Neuron (in vitro differentiated cells): Measurements from ENCODE around the gene FXN.
"Not testable (repeated sequence)": the region's sequence is repeated elsewhere in the genome, so short reads cannot be mapped to it uniquely, and the experiment has no call there.

Experiments used
- H2AFZ ChIP-seq: one replicate; pipeline ENCODE4 v1.6.1; 2013; ENCODE audit warnings: low read depth, mild to moderate bottlenecking, inconsistent platforms, low read length, moderate library complexity
- H3K27me3 ChIP-seq: one replicate; pipeline ENCODE4 v1.6.1; 2013; ENCODE audit warnings: low read length; ENCODE audit not compliant: insufficient read depth
- H3K36me3 ChIP-seq: one replicate; pipeline ENCODE4 v1.6.1; 2013; ENCODE audit warnings: low read length; ENCODE audit not compliant: insufficient read depth
- H3K4me1 ChIP-seq: one replicate; pipeline ENCODE4 v1.6.1; 2013; ENCODE audit warnings: low read length; ENCODE audit not compliant: insufficient read depth
- H3K4me3 ChIP-seq: 2 replicates; pipeline ENCODE4 v1.5.1; 2013; ENCODE audit warnings: mild to moderate bottlenecking, low read length, moderate library complexity
- H3K9me3 ChIP-seq: one replicate; pipeline ENCODE4 v1.6.1; 2013; ENCODE audit warnings: low read length

FXN gene

GRCh38 chr9:69083321-69083720, 47.8 kb downstream of the FXN start:
- Histone ChIP-seq H3K27me3 (no peaks in the 10 kb centered on the region), H3K4me3 (no peak overlapping the region), H2AFZ (no peak overlapping the region), H3K4me1 (peaks cover 2% of the 10 kb centered on the region), H3K9me3 (peaks cover 1% of the 10 kb centered on the region), H3K36me3 (no peaks in the 10 kb centered on the region)

DNA sequence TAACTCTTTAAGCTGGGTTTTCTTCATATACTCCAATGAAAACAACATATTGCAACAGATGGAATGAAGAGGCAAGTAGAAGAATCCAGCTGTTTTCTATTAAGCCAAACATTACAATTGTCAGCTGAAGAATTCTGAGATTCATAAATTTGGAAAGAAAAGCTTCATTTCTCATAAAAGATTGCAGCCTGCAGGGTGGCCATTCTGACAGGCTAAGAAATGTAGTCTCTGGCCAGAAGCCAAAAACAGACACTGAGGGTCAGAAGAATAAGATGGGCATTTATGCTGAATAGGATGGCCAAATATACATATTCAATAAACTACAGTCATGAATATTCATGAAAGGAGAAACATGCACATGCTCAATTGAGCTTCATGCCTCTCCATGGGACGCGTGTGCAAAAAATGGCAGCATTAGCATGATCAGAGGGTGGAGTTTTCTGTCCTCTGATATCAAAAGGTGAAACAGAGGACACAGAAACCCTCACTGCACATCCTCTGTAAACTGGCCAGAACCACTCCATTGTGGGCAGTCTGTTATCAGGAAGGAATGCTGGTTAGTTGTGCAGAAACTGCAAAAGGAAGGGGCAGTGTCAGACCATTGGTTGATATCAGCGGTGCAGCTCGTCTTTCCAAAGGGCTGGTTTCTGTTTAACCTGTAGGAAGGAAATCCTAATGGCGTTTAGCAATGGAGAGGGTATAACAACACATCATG, 50.2 kb downstream of the FXN start:
- Histone ChIP-seq H3K27me3 (no peaks in the 10 kb centered on the region), H3K4me1 (peaks cover 7% of the 10 kb centered on the region), H2AFZ (no peak overlapping the region), H3K4me3 (no peak overlapping the region), H3K9me3 (peaks cover 1% of the 10 kb centered on the region), H3K36me3 (no peaks in the 10 kb centered on the region)

- H3K36me3 ChIP-seq = no peaks in the 10 kb centered on the region
- H3K4me1 ChIP-seq = peaks cover 7% of the 10 kb centered on the region
- peaks cover 1% of the 10 kb centered on the region for H3K9me3 ChIP-seq
- no peak overlapping the region for H3K4me3 ChIP-seq
- no peak overlapping the region for H2AFZ ChIP-seq
- H3K27me3 ChIP-seq = no peaks in the 10 kb centered on the region
Observed at GRCh38 chr9:69086312-69086711, 50.8 kb downstream of the FXN start.

DNA sequence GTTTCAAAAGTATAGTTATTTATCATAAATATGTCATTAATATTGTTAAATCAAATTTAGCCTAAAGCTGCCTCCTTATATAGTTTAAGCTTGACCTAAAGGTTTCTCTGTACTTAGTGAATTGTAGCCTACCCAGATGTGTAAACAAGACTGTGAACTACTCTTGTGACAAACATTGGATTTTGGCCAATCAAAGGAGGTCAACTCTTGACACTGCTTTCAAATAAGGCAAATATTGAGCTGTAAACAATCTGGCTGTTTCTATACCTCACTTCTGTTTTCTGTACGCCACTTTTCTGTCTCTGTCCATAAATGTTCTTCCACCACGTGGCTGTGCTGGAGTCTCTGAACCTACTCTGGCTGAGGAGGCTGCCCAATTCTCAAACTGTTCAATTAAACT, 51.2 kb downstream of the FXN start:
- no peak overlapping the region for H3K4me3 ChIP-seq
- peaks cover 1% of the 10 kb centered on the region for H3K9me3 ChIP-seq
- H3K36me3 ChIP-seq = no peaks in the 10 kb centered on the region
- H2AFZ ChIP-seq = no peak overlapping the region
- H3K4me1 ChIP-seq = peaks cover 7% of the 10 kb centered on the region
- H3K27me3 ChIP-seq = no peaks in the 10 kb centered on the region

- Histone ChIP-seq H3K4me1 (peaks cover 7% of the 10 kb centered on the region), H2AFZ (no peak overlapping the region), H3K36me3 (no peaks in the 10 kb centered on the region), H3K27me3 (no peaks in the 10 kb centered on the region), H3K9me3 (peaks cover 1% of the 10 kb centered on the region), H3K4me3 (no peak overlapping the region)
Observed at GRCh38 chr9:69089082-69089481, 53.5 kb downstream of the FXN start.

DNA sequence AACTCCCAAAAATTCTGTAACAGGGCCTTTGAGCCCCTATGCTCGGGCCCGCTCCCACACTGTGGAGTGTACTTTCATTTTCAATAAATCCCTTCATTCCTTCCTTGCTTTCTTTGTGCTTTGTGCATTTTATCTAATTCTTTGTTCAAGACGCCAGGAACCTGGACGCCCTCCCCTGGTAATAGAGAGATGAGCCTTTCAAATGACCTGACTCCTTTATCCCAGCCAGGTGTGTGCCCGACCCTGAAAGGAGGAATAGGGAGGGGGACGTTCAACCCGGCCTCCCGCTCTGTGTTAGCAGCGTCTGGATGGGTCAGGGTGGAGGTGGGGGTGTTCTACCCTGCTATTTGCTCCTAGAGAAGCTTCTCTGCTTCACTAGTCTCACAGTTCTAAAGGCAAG, 53.9 kb downstream of the FXN start:
- Histone ChIP-seq H3K36me3 (no peaks in the 10 kb centered on the region), H3K27me3 (no peaks in the 10 kb centered on the region), H3K4me1 (peaks cover 7% of the 10 kb centered on the region), H3K9me3 (peaks cover 1% of the 10 kb centered on the region), H2AFZ (no peak overlapping the region), H3K4me3 (no peak overlapping the region)

DNA sequence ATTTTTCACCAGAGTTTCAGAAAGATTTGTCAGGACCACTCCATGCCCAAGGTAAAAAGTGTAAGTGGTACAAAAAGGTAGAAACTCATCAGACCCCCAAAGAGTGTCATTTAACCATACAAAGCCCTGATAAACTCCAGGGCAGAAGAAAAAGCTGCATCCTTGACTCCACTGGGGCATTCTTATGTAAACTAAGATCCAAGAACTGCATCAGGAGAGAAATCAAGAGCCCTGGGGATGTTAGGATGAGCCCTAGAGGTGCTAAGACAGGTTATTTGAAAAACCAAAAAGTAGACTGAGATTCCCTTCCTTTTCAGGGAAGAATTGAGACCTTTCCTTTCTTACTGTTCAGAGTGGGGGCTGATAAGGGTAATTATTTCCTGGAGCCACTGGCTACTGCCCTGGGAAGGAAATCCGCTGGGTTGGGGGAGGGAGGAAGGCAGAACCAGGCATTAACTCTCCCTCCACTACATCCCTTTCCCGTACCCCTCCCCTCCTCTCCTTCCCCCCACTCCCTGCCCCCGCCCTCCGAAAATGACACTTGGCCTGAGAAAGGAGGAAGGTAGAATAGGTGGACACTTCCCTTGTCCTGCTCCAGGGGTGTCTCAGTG, 54.7 kb downstream of the FXN start:
- H3K36me3 ChIP-seq = no peaks in the 10 kb centered on the region

DNA sequence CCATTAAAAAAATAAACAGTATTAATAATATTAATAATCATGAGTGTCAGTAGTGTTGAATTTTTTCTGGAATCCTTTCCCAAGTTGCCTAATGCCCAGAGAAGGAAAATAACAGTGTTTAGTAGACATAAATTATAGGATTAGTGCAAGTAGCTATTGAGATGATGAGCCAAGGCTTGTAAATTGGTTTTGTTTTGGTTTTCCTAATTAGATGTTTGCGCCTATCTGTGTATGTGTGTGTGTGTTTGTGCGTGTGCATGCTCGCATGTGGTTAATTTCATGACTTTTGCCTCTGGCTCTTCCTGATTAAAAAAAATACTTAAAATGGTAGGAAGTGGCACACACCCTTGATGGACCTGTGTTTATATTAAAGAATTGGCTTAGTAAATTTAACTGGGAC, 55.4 kb downstream of the FXN start:
- Histone ChIP-seq H3K27me3 (no peaks in the 10 kb centered on the region), H3K4me1 (peaks cover 5% of the 10 kb centered on the region), H3K36me3 (no peaks in the 10 kb centered on the region), H3K4me3 (no peak overlapping the region), H3K9me3 (peaks cover 1% of the 10 kb centered on the region), H2AFZ (no peak overlapping the region)

More for the DNA sequence above, 54.7 kb downstream of the FXN start:
- Histone ChIP-seq H3K4me1 (peaks cover 7% of the 10 kb centered on the region), H3K9me3 (peaks cover 1% of the 10 kb centered on the region), H3K27me3 (no peaks in the 10 kb centered on the region), H3K4me3 (no peak overlapping the region), H2AFZ (no peak overlapping the region)

DNA sequence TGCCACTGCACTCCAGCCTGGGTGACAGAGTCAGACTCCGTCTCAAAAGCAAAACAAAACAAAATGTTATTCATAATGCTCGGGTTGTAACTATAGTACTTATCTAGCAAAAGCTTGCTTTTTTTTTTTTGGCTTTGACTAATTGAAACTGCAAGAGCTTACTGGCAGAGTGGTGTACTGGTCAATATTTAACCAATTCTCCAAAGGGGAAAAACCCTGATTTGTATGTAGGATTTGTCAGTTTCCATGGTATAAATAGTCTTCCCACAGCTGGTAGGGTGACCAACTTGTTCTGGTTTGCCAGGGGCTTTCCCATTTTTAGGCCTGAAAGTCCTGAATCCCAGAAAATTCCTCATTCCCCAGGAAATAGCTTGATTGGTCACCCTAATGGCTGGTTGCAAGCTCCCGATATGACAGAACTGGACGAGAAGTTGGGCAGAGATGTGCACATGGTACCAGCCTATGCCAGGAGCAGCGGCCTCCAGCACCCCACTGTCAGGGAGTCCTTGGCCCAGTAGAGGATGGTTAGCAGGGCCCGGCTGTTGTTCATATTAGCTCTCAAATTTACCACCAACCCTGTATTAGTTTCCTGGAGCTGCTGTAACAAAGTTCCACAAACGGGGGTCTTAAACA, 58.0 kb downstream of the FXN start:
- Histone ChIP-seq H3K9me3 (no peaks in the 10 kb centered on the region), H3K4me3 (no peak overlapping the region), H3K4me1 (peaks cover 5% of the 10 kb centered on the region), H2AFZ (no peak overlapping the region), H3K27me3 (no peaks in the 10 kb centered on the region), H3K36me3 (no peaks in the 10 kb centered on the region)

DNA sequence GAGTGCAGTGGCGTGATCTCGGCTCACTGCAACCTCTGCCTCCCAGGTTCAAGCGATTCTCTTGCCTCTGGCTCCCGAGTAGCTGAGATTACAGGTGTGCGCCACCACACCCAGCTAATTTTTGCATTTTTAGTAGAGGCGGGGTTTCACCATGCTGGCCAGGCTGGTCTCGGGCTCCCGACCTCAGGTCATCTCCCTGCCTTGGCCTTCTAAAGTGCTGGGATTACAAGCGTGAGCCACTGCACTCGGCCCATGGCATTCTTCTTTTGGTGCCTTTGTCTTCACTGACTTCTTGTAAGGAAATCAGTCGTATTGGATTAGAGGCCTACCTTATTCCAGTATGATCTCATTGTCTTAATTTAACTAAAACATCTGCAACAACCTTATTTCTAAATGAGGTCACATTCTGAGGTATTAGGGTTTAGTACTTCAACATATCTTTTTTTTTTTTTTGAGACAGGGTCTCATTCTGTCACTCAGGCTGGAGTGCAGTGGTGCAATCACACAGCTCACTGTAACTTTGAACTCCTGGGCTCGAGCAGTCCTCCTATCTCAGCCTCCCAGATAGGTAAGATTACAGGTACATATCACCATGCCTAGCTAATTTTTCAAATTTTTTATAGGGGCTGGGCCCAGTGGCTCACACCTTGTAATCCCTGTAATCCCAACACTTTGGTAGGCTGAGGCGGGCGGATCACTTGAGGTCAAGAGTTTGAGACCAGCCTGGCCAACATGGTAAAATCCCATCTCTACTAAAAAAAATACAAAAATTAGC, 59.0 kb downstream of the FXN start:
- not testable (repeated sequence) for H3K4me1 ChIP-seq, H3K9me3 ChIP-seq, H3K4me3 ChIP-seq, H3K36me3 ChIP-seq, H2AFZ ChIP-seq, H3K27me3 ChIP-seq

- H3K36me3 ChIP-seq = no peaks in the 10 kb centered on the region
- no peaks in the 10 kb centered on the region for H3K4me1 ChIP-seq
- no peak overlapping the region for H3K4me3 ChIP-seq
Observed at GRCh38 chr9:69097064-69097463, 61.5 kb downstream of the FXN start.

DNA sequence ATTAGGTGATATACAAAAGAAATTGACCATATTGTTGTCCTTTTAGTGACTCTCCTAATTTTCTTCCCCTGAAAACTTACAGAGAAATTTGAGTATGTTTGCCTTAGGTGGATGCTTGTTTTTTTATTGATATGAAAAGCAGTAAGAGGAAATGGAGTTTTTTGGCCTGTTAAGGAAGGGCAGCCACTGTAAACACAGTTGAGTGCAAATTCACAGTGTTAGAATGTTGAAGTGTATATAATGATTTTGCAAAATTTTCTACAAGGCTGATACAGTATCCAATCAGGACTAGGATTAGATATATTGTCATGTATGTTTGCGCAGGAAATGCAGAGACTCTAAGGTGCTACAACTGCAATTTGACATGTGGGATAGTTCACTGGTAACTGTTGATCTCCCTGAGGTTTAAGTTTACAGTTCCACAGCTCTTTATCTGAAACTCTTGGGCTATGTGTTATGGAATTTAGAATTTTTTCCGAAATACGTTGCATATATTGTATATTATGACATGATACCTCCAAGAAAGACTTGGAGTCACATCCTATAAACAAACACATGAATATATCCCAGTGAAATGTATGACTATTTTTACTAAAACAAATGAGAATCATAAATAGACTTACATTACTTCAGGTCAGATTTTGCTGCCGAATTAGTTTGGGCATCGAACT, 62.5 kb downstream of the FXN start:
- H3K4me1 ChIP-seq = no peaks in the 10 kb centered on the region
- no peaks in the 10 kb centered on the region for H3K27me3 ChIP-seq
- H3K9me3 ChIP-seq = no peaks in the 10 kb centered on the region
- no peak overlapping the region for H2AFZ ChIP-seq
- no peak overlapping the region for H3K4me3 ChIP-seq
- no peaks in the 10 kb centered on the region for H3K36me3 ChIP-seq

More at GRCh38 chr9:69097064-69097463, 61.5 kb downstream of the FXN start:
- H3K9me3 ChIP-seq = no peaks in the 10 kb centered on the region
- H3K27me3 ChIP-seq = no peaks in the 10 kb centered on the region
- no peak overlapping the region for H2AFZ ChIP-seq
